NCI-H748 (cell line): ENCODE measurements around the gene SEMA4B.
"Not testable (repeated sequence)": the region's sequence is repeated elsewhere in the genome, so short reads cannot be mapped to it uniquely, and the experiment has no call there.

ENCODE experiments used
- DNase-seq: peaks from one replicate; lab custom pipeline; 2025; ENCODE audit not compliant: unreplicated experiment; lab: John Stamatoyannopoulos, UW

The SEMA4B gene

DNA sequence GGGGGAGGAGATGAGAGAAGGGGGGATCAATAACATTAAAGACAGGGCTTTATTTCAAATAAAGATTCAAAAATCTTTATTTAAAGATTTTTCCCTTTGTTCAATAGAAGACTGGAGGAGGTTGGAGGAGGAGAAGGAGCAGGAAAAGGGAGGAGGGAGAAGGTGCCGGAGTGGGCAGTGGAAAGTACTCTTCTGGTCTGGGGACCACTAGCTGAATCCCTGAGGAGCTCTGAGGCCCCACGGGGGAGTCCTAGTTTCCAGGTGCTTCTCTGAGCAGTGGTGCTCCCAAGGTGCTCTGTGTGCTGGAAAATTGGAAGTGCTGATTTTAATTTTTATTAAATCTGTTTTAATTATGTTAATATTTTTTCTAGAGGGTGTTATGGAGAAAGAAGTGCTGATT lies 19.4 kb upstream of the SEMA4B start:
- no peak for DNase-seq

- DNase-seq: peak; percentile 63
Observed at GRCh38 chr15:90184119-90184785, 16.9 kb upstream of the SEMA4B start.

GRCh38 chr15:90184786-90185704 lies 16.1 kb upstream of the SEMA4B start:
- DNase-seq: peak; percentile 81

DNA sequence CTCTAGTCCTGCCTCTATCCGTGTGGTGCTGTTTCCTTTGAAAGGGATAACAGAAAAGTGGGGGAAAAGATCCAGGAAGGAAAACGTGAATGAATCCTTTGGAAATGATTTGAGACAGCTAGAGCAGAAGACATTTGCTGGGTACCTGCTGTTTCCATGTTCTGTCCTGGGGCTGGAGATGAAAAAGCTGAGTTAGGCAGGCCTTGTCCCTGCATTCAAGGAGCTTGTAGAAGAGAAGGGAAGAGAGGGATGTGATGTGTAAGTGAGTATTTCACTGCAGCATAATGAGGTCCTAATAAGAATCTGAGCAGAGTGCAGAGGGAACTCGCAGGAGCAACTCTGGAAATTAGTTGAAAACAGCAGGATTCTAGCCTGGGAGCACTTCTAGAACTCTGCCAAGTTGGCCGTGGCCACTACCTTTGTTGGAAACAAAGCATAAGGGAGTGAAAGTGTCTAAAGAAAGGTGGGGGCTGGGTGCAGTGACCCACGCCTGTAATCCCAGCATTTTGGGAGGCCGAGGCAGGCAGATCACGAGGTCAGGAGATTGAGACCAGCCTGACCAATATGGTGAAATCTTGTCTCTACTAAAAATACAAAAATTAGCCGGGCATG lies 13.8 kb upstream of the SEMA4B start:
- DNase-seq: no peak

DNA sequence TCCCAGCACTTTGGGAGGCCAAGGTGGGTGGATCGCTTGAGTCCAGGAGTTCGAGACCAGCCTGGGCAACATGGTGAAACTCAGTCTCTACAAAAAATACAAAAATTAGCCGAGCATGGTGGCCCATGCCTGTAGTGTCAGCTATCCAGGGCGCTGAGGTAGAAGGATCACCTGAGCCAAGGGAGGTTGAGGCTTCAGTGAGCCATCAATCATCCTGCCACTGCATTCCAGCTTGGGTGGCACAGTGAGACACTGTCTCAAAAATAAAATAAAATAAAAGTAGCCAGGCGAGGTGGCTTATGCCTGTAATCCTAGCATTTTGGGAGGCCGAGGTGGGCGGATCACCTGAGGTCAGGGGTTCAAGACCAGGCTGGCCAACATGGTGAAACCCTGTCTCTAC lies 13.1 kb upstream of the SEMA4B start:
- DNase-seq: not testable (repeated sequence)

GRCh38 chr15:90188914-90189748 lies 12.0 kb upstream of the SEMA4B start:
- DNase-seq: no peak

GRCh38 chr15:90189781-90190467 lies 11.2 kb upstream of the SEMA4B start:
- no peak for DNase-seq

- DNase-seq: no peak
Observed at GRCh38 chr15:90190606-90191343, 10.4 kb upstream of the SEMA4B start.

DNA sequence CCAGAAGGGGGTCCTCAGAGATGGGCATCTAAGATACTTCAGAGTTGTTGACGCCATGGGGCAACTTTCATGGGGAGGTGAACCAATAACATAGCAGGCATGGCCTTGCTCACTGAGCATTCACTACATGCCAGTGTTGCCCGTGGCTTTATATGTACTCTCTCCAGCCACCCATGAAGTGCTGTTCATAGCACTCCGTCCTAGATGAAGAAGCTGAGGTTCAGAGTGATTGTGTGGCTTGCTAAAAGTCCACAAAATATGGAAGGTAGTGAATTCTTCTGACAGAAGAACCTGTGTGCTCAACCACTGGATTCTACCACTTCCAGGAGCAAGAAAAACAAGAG lies 9.8 kb upstream of the SEMA4B start:
- DNase-seq: no peak

- peak; percentile 68 for DNase-seq
Observed at GRCh38 chr15:90191794-90192509, 9.2 kb upstream of the SEMA4B start.

DNA sequence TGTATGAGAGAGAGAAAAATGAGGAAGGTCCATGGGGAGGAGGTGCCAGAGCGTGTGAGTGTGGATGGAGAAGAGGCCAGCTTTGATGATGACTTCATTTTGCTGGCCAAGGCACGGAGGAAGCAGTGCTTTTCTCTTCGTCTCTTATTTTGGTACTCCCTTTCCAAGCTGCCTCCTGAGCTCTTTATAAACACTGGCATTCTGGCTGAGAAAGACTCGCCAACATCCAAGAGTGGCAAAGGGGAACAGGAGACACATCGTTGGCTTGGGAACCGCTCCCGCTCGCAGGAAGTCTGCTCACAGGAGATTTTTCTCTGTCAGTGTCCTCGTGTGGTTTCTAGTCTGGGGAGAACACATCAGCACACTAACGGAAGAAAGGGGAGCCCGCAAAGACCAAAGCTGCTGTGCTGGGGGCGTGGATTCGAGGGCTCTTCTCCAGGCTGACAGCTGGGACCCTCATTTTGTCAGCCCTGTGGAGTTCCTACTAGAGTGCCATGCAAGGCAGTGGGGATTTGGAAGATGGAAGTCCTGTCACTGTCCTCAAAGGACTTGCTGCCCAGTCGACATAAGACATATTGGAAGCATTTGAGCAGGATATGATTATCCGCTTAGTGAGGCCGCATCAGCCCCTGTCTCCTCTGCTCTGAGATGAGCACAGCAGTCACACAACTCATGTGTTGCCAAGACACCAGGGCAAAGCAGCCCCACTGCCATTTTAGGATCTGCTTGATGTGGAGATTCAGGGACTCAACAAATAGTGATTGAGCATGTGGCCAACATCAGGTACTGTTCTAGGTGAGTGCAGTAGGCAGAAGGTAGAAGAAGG lies 8.0 kb upstream of the SEMA4B start:
- DNase-seq: no peak

DNA sequence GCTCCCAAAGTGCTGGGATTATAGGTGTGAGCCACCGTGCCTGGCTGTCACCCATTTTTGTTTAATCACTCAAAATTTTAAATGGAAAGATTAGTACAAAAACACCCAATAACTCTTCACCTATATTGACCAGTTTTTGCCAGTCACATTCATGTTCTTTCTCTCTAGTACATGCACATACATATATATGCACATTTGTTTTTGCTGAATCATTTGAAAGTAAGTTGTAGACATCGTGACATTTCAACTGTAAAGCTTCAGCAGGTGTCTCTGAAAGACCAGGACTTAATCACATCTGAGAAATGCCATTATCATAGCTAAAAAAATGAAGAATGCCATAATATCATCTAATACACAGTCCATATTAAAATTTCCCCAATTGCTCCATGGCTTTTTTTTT lies 6.5 kb upstream of the SEMA4B start:
- DNase-seq: no peak

DNA sequence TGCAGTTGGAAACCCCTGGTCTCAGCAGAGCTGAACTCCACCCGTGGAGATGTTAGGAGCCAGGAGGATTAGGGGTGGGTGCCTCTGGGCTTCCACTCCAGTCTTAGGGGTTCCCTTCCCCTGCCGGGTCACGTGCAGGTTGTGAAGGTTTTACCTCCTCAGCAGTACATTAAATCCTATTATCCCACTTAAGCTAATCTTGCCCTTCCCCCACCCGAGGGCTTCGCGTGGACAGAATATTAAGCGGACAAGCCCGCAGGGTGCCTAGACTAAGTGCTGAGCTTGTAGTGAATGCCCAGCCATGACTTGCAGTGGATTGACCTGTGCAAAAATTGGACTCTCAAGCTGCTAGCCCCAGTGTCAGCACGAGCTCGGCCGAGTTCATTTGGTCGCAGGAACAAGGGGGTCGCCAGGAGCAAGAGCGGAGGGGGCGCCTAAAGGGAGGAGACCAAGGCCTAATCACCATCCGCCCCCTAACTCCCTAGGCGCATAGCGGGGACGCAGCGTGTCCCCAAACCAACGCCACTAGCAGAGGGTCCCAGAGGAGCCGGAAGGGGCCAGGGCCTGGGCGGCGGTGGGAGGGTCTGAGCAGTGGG lies 498 bp upstream of the SEMA4B start:
- no peak for DNase-seq

GRCh38 chr15:90201944-90202375 lies 830 bp downstream of the SEMA4B start:
- peak; percentile 14 for DNase-seq

GRCh38 chr15:90202929-90203328 lies 1.8 kb downstream of the SEMA4B start:
- no peak for DNase-seq

- DNase-seq: no peak
Observed at GRCh38 chr15:90203473-90203872, 2.3 kb downstream of the SEMA4B start.

GRCh38 chr15:90203922-90204321 lies 2.8 kb downstream of the SEMA4B start:
- DNase-seq: peak; percentile 8
